NK-92 treated with Interleukin-12 subunit alpha and Interleukin-12 subunit beta, amount 100 ng/mL, for 24 hours (cell line): Measurements from ENCODE around the gene ACAP2.
A peak's percentile ranks its signal among the peaks of the same experiment; 100 is the strongest.
"Not testable (repeated sequence)": the region's sequence is repeated elsewhere in the genome, so short reads cannot be mapped to it uniquely, and the experiment has no call there.

Experiments used
- DNase-seq: peaks from one replicate; lab custom pipeline; 2025; lab: John Stamatoyannopoulos, UW

Gene ACAP2

GRCh38 chr3:195441992-195442572 lies 738 bp downstream of the ACAP2 start:
- peak; percentile 48 for DNase-seq

GRCh38 chr3:195441476-195441991 lies 1.3 kb downstream of the ACAP2 start:
- no peak for DNase-seq

- DNase-seq = no peak
These were observed 1.8 kb downstream of the ACAP2 start for GRCh38 chr3:195441051-195441450.

GRCh38 chr3:195440379-195440778 lies 2.4 kb downstream of the ACAP2 start:
- DNase-seq = no peak

- DNase-seq = no peak
These were observed 4.4 kb downstream of the ACAP2 start for GRCh38 chr3:195438371-195438770.

GRCh38 chr3:195425849-195426248 lies 17.0 kb downstream of the ACAP2 start:
- no peak for DNase-seq

GRCh38 chr3:195423818-195424217 lies 19.0 kb downstream of the ACAP2 start:
- no peak for DNase-seq

GRCh38 chr3:195421400-195421799 lies 21.4 kb downstream of the ACAP2 start:
- no peak for DNase-seq

- DNase-seq = no peak
These were observed 26.0 kb downstream of the ACAP2 start for GRCh38 chr3:195416795-195417194.

GRCh38 chr3:195411836-195412235 lies 31.0 kb downstream of the ACAP2 start:
- no peak for DNase-seq

GRCh38 chr3:195410546-195410945 lies 32.3 kb downstream of the ACAP2 start:
- no peak for DNase-seq

GRCh38 chr3:195407531-195408409 lies 35.0 kb downstream of the ACAP2 start:
- DNase-seq = no peak

GRCh38 chr3:195405651-195406050 lies 37.2 kb downstream of the ACAP2 start:
- DNase-seq = no peak

- no peak for DNase-seq
These were observed 38.9 kb downstream of the ACAP2 start for GRCh38 chr3:195403841-195404408.

- DNase-seq = no peak
These were observed 39.6 kb downstream of the ACAP2 start for GRCh38 chr3:195403244-195403643.

- no peak for DNase-seq
These were observed 40.9 kb downstream of the ACAP2 start for GRCh38 chr3:195401943-195402342.

GRCh38 chr3:195398460-195398859 lies 44.4 kb downstream of the ACAP2 start:
- not testable (repeated sequence) for DNase-seq

GRCh38 chr3:195397524-195397923 lies 45.3 kb downstream of the ACAP2 start:
- no peak for DNase-seq

- no peak for DNase-seq
These were observed 47.5 kb downstream of the ACAP2 start for GRCh38 chr3:195395208-195395816.

- no peak for DNase-seq
These were observed 48.1 kb downstream of the ACAP2 start for GRCh38 chr3:195394700-195395099.

- no peak for DNase-seq
These were observed 48.8 kb downstream of the ACAP2 start for GRCh38 chr3:195394024-195394423.

- no peak for DNase-seq
These were observed 54.4 kb downstream of the ACAP2 start for GRCh38 chr3:195388380-195388779.

- DNase-seq = no peak
These were observed 56.1 kb downstream of the ACAP2 start for GRCh38 chr3:195386739-195387138.
